ENCODE measurements around the gene PPP3CA.

- no peak for TF ChIP-seq CTCF (IDR thresholded peaks at IDR 0.05; ENCODE audit: low read depth, low read length)
- no peak for TF ChIP-seq POLR2A (IDR thresholded peaks at IDR 0.05; ENCODE audit: extremely low read depth, insufficient read length)
Observed at GRCh38 chr4:101044766-101045165, 302.6 kb downstream of the PPP3CA start.

All from NB4 (cell line).